Measurements from ENCODE around the gene SLC12A9.

- TF ChIP-seq EP300 (IDR thresholded peaks at IDR 0.05; ENCODE audit: low read depth) (no peak), POLR2AphosphoS5 (IDR thresholded peaks at IDR 0.05) (no peak), CTCF (IDR thresholded peaks at IDR 0.05) (no peak)
These were observed 35.9 kb downstream of the SLC12A9 start for GRCh38 chr7:100888291-100888987.
